ENCODE data around the gene JMJD4. TPM values are rescaled to one million over a fixed set of nuclear protein-coding genes. Genes with fewer than 3 reads are reported as not detected.

JMJD4 gene
- total and polyA plus RNA-seq, 2 donors (not counting 3 experiments of a cell fraction or from before 2014, with no cell fraction given), result 17.3 to 31.2 TPM

DNA sequence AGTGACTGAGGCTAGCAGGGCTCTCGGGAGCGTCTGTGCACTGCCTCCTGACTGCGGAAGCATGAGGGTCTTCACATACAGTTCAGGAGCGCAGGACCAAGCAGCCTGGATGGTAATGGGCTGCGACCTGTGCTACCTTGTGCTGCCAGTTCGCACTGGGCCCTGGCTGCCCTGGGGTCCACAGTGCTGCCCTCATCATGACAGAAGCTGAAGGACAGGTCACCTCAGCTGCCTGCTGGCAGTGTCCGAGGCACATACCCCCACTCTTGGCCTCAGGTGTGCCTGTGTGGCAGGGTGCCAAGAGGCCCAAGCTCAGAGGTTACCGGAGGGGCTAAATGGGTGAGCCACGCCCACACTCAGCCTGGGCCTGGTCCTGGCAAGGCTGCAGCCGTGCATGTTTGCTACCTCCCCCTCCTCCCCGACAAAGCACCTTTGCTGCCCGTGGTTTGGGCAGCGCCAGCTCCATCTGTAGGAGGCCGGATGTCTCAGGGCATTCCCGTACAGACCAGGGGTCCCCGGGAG lies 4.4 kb downstream of the JMJD4 start:
- Histone ChIP-seq H2AFZ (ENCODE audit: low read depth, low read length) (no peak overlapping the region), H3K36me3 (ENCODE audit: control insufficient read depth in 2 of 2, extremely low read depth in 1 of 2, insufficient read depth in 2 of 2, low read length in 2 of 2) (peaks cover 0 to 21% of the 10 kb centered on the region in 2 experiments), H3K4me1 (ENCODE audit: control insufficient read depth, extremely low read depth, insufficient read depth, low read length) (peaks cover 9% of the 10 kb centered on the region), H3K27ac (ENCODE audit: insufficient read depth, low read depth, low read length) (no peak overlapping the region), H3K9ac (replicated peaks; ENCODE audit: extremely low read depth, insufficient read depth, low read length) (no peak overlapping the region), H3K4me2 (ENCODE audit: insufficient read depth, low read length) (no peak overlapping the region), H3K9me3 (replicated peaks; ENCODE audit: control insufficient read depth, insufficient read depth, low read length) (no peaks in the 10 kb centered on the region), H3K9me1 (replicated peaks; ENCODE audit: control insufficient read depth, extremely low read depth, insufficient read depth, low read length) (no peaks in the 10 kb centered on the region), H3K27me3 (ENCODE audit: control insufficient read depth in 2 of 2, insufficient read depth in 2 of 2, low read length in 2 of 2) (peaks cover 0 to 7% of the 10 kb centered on the region in 2 experiments), H3K4me3 (replicated peaks in 1 of 3; ENCODE audit: insufficient read depth in 1 of 3, low read depth in 1 of 3, low read length in 3 of 3) (no peak overlapping the region), H3K79me2 (ENCODE audit: control insufficient read depth, insufficient read depth, low read length) (peaks cover 19% of the 10 kb centered on the region), H4K20me1 (replicated peaks; ENCODE audit: control insufficient read depth, extremely low read depth, insufficient read depth, low read length) (no peaks in the 10 kb centered on the region)
- no peak for DNase-seq (ENCODE audit: low read depth, low spot score)
- POLR2A ChIA-PET, result interaction anchor here (0.7 kb wide), 1 partner anchor 357 kb away, joined by 4 read pairs; no protein-coding TSS in a partner anchor
- BruUV-seq (replicated peaks), result no TSS peak
- TF ChIP-seq POLR2AphosphoS5 (IDR thresholded peaks at IDR 0.05; ENCODE audit: insufficient read depth, low read depth, low read length) (no peak), EZH2 (IDR thresholded peaks at IDR 0.05; ENCODE audit: borderline replicate concordance, low read depth, low read length, severe bottlenecking) (no peak), FOS (IDR thresholded peaks at IDR 0.05; ENCODE audit: borderline replicate concordance, insufficient read depth, low read length) (no peak), JUN (IDR thresholded peaks at IDR 0.05; ENCODE audit: borderline replicate concordance, insufficient read depth, insufficient read length, low read depth) (no peak), MYC (IDR thresholded peaks at IDR 0.05; ENCODE audit: low read depth, low read length) (no peak), POLR2A (IDR thresholded peaks at IDR 0.05; ENCODE audit: low read depth, low read length) (no peak), GATA2 (IDR thresholded peaks at IDR 0.05; ENCODE audit: insufficient read depth, insufficient read length, low read depth, low read length) (no peak)
- TF ChIP-seq, protein P1, sequence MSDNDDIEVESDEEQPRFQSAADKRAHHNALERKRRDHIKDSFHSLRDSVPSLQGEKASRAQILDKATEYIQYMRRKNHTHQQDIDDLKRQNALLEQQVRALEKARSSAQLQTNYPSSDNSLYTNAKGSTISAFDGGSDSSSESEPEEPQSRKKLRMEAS (IDR thresholded peaks at IDR 0.05; ENCODE audit: insufficient read depth, insufficient read length), result no peak
- TF ChIP-seq, protein P2, sequence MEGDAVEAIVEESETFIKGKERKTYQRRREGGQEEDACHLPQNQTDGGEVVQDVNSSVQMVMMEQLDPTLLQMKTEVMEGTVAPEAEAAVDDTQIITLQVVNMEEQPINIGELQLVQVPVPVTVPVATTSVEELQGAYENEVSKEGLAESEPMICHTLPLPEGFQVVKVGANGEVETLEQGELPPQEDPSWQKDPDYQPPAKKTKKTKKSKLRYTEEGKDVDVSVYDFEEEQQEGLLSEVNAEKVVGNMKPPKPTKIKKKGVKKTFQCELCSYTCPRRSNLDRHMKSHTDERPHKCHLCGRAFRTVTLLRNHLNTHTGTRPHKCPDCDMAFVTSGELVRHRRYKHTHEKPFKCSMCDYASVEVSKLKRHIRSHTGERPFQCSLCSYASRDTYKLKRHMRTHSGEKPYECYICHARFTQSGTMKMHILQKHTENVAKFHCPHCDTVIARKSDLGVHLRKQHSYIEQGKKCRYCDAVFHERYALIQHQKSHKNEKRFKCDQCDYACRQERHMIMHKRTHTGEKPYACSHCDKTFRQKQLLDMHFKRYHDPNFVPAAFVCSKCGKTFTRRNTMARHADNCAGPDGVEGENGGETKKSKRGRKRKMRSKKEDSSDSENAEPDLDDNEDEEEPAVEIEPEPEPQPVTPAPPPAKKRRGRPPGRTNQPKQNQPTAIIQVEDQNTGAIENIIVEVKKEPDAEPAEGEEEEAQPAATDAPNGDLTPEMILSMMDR (IDR thresholded peaks at IDR 0.05; ENCODE audit: extremely low read depth in 1 of 2, insufficient read depth in 1 of 2, low read depth in 1 of 2, low read length in 2 of 2), result no peak
- dilution Hi-C loops (cut with MboI; ENCODE audit: extremely low pct_ligation_motif_present, low sequenced_read_pairs) (no loop called here), intact Hi-C loops (cut with micrococcal nuclease) (loop anchor here (1.0 to 10.0 kb wide), 3 partner anchors 168 to 354 kb away; partner anchors contain the start of genes ARF1 and ZNF678)
- FAIRE-seq, result no peak
- CTCF ChIA-PET, result interaction anchor here (0.7 to 2.2 kb wide), 7 partner anchors 9 to 223 kb away, joined by 3 to 13 read pairs (median 4); partner anchors contain the start of gene WNT9A

All from endothelial cell of umbilical vein (primary cell).